ENCODE measurements around the gene EPHB1.

The EPHB1 gene

GRCh38 chr3:135013206-135013605, 218.1 kb downstream of the EPHB1 start:
- ATAC-seq, result no peak
- TF ChIP-seq POU6F1 (CRISPR knock-in tag; IDR thresholded peaks at IDR 0.05; ENCODE audit: borderline replicate concordance, low read depth), result no peak
- TF ChIP-seq TOX (CRISPR knock-in tag; IDR thresholded peaks at IDR 0.05; ENCODE audit: borderline replicate concordance), result no peak
- TF ChIP-seq ZC3H10 (CRISPR knock-in tag; IDR thresholded peaks at IDR 0.05), result no peak
- no peak for TF ChIP-seq ZFP30 (CRISPR knock-in tag; IDR thresholded peaks at IDR 0.05)
- TF ChIP-seq TCF4 (CRISPR knock-in tag; IDR thresholded peaks at IDR 0.05; ENCODE audit: borderline replicate concordance), result no peak
- TF ChIP-seq TSHZ2 (CRISPR knock-in tag; IDR thresholded peaks at IDR 0.05), result no peak
- no peak for TF ChIP-seq ARNTL (CRISPR knock-in tag; IDR thresholded peaks at IDR 0.05; ENCODE audit: borderline replicate concordance, low read depth)
- no peak for TF ChIP-seq CREB5 (CRISPR knock-in tag; IDR thresholded peaks at IDR 0.05; ENCODE audit: low read depth)
- TF ChIP-seq GLIS3 (CRISPR knock-in tag; IDR thresholded peaks at IDR 0.05), result no peak
- TF ChIP-seq ISL1 (CRISPR knock-in tag; IDR thresholded peaks at IDR 0.05), result no peak
- no peak for TF ChIP-seq ZNF8 (CRISPR knock-in tag; IDR thresholded peaks at IDR 0.05)
- TF ChIP-seq ZNF565 (CRISPR knock-in tag; conservative IDR thresholded peaks at IDR 0.05; ENCODE audit: low read depth), result no peak

GRCh38 chr3:135014566-135014965, 219.5 kb downstream of the EPHB1 start:
- TF ChIP-seq CSRNP3 (CRISPR knock-in tag; IDR thresholded peaks at IDR 0.05), result no peak
- no peak for TF ChIP-seq OSR1 (CRISPR knock-in tag; IDR thresholded peaks at IDR 0.05)
- no peak for TF ChIP-seq ZNF8 (CRISPR knock-in tag; IDR thresholded peaks at IDR 0.05)
- no peak for TF ChIP-seq ZNF70 (CRISPR knock-in tag; IDR thresholded peaks at IDR 0.05)
- TF ChIP-seq CSDC2 (CRISPR knock-in tag; IDR thresholded peaks at IDR 0.05), result no peak

GRCh38 chr3:135017003-135017893, 222.2 kb downstream of the EPHB1 start:
- ATAC-seq, result no peak
- TF ChIP-seq SNAI2 (CRISPR knock-in tag; IDR thresholded peaks at IDR 0.05), result no peak
- no peak for TF ChIP-seq ZNF8 (CRISPR knock-in tag; IDR thresholded peaks at IDR 0.05)

More at GRCh38 chr3:135014566-135014965, 219.5 kb downstream of the EPHB1 start:
- no peak for ATAC-seq

- TF ChIP-seq GLIS3 (CRISPR knock-in tag; IDR thresholded peaks at IDR 0.05) (no peak), CREB5 (CRISPR knock-in tag; IDR thresholded peaks at IDR 0.05; ENCODE audit: low read depth) (no peak), ZC3H10 (CRISPR knock-in tag; IDR thresholded peaks at IDR 0.05) (no peak), TSHZ2 (CRISPR knock-in tag; IDR thresholded peaks at IDR 0.05) (no peak), ZNF565 (CRISPR knock-in tag; conservative IDR thresholded peaks at IDR 0.05; ENCODE audit: low read depth) (no peak), CSRNP3 (CRISPR knock-in tag; IDR thresholded peaks at IDR 0.05) (no peak)
- no peak for ATAC-seq
Observed at GRCh38 chr3:135018149-135018923, 223.3 kb downstream of the EPHB1 start.

Measured in SK-N-SH treated with all-trans-retinoic acid at 6 μM for 48 hours (cell line).